DND-41 (cell line): ENCODE results near the gene XKR8.
"Not testable (repeated sequence)": the region's sequence is repeated elsewhere in the genome, so short reads cannot be mapped to it uniquely, and the experiment has no call there.

ENCODE experiments used
- ATAC-seq: fragments of 200-7000 bp; cut with Tn5 transposase; 3 replicates; pipeline ENCODE4 v1.9.1; 2021; ENCODE audit warnings: low read depth; ENCODE audit not compliant: insufficient read depth
- DNase-seq: peaks from one replicate; pipeline ENCODE4 v3.0.0-alpha.2; 2020
- H2AFZ ChIP-seq: 2 replicates; pipeline ENCODE4 v1.6.0; 2012; ENCODE audit warnings: low read depth, low read length
- H3K27ac ChIP-seq: 2 replicates; pipeline ENCODE4 v1.5.1; 2012; ENCODE audit warnings: low read length, inconsistent platforms
- H3K27me3 ChIP-seq: fragments of 200-600 bp; sonication (generic); 2 replicates; pipeline ENCODE4 v1.6.0; 2012; ENCODE audit warnings: low read length, mild to moderate bottlenecking, inconsistent platforms; ENCODE audit not compliant: insufficient read depth, poor library complexity
- H3K36me3 ChIP-seq: 2 replicates; pipeline ENCODE4 v1.5.1; 2012; ENCODE audit warnings: low read length, inconsistent platforms; ENCODE audit not compliant: insufficient read depth
- H3K4me1 ChIP-seq: 2 replicates; pipeline ENCODE4 v1.5.1; 2012; ENCODE audit warnings: mild to moderate bottlenecking, low read length; ENCODE audit not compliant: insufficient read depth
- H3K4me2 ChIP-seq: 2 replicates; pipeline ENCODE4 v1.6.0; 2012; ENCODE audit warnings: mild to moderate bottlenecking, moderate library complexity, low read length, inconsistent platforms; ENCODE audit not compliant: insufficient read depth
- H3K4me3 ChIP-seq, 2 experiments: fragments of 200-600 bp in 1 of 2; shearing (Covaris generic) in 1 of 2; 2 replicates each; pipeline ENCODE4 v1.5.1; 2012 to 2016; ENCODE audit warnings: inconsistent platforms in 2 of 2, low read length in 2 of 2, mild to moderate bottlenecking in 2 of 2, low read depth in 1 of 2, moderate library complexity in 1 of 2
- H3K79me2 ChIP-seq: 2 replicates; pipeline ENCODE4 v1.6.0; 2012; ENCODE audit warnings: low read length, inconsistent platforms; ENCODE audit not compliant: insufficient read depth
- H3K9ac ChIP-seq: 2 replicates; pipeline ENCODE4 v1.6.0; 2012; ENCODE audit warnings: low read depth, mild to moderate bottlenecking, inconsistent platforms, low read length, moderate library complexity
- H3K9me3 ChIP-seq: 2 replicates; pipeline ENCODE4 v1.5.1; 2012; ENCODE audit warnings: low read length, moderate library complexity, mild to moderate bottlenecking, inconsistent platforms; ENCODE audit not compliant: insufficient read depth, severe bottlenecking
- H4K20me1 ChIP-seq: 2 replicates; pipeline ENCODE4 v1.6.0; 2012; ENCODE audit warnings: low read length; ENCODE audit not compliant: insufficient read depth
- EZH2 ChIP-seq: IDR thresholded peaks from 3 replicates; pipeline ENCODE4 v1.6.1; 2012; ENCODE audit warnings: borderline replicate concordance, low read depth, mild to moderate bottlenecking, moderate library complexity, low read length, inconsistent platforms; ENCODE audit not compliant: severe bottlenecking
- TF ChIP-seq, protein P1 (sequence below): IDR thresholded peaks from 2 replicates; pipeline ENCODE4 v1.5.1; 2012; ENCODE audit warnings: borderline replicate concordance, low read length, moderate library complexity, mild to moderate bottlenecking; ENCODE audit not compliant: poor library complexity, severe bottlenecking; ENCODE audit errors: extremely low read depth

The XKR8 gene

DNA sequence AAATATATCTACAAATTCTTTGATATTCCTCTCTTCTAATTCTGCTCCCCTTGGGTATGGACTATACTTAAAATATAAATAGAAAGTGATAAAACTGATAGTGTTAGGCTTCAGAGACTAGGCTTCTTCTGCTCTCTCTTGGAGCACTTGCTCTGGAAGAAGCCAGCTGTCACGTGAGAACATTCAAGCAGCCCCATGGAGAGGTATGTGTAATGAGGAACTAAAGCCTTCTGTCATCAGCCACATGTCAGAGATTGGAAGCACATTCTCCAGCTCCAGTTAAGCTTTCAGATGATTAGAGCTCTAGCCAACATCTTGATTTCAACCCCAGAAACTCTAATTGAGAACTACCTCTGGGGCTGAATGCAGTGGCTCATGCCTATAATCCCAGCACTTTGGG lies 34.3 kb downstream of the XKR8 start:
- H3K9me3 ChIP-seq: no peaks in the 10 kb centered on the region
- H3K4me1 ChIP-seq: peaks cover 7% of the 10 kb centered on the region
- peaks cover 85% of the 10 kb centered on the region for H3K36me3 ChIP-seq
- no peak overlapping the region for H3K9ac ChIP-seq
- H3K79me2 ChIP-seq: no peaks in the 10 kb centered on the region
- DNase-seq: no peak
- H4K20me1 ChIP-seq: no peaks in the 10 kb centered on the region
- H3K27me3 ChIP-seq: no peaks in the 10 kb centered on the region
- no peak overlapping the region for H3K4me2 ChIP-seq
- no peak for ATAC-seq
- no peak overlapping the region for H3K27ac ChIP-seq
- no peak overlapping the region for H3K4me3 ChIP-seq
- TF ChIP-seq EZH2: no peak
- TF ChIP-seq, protein P1, sequence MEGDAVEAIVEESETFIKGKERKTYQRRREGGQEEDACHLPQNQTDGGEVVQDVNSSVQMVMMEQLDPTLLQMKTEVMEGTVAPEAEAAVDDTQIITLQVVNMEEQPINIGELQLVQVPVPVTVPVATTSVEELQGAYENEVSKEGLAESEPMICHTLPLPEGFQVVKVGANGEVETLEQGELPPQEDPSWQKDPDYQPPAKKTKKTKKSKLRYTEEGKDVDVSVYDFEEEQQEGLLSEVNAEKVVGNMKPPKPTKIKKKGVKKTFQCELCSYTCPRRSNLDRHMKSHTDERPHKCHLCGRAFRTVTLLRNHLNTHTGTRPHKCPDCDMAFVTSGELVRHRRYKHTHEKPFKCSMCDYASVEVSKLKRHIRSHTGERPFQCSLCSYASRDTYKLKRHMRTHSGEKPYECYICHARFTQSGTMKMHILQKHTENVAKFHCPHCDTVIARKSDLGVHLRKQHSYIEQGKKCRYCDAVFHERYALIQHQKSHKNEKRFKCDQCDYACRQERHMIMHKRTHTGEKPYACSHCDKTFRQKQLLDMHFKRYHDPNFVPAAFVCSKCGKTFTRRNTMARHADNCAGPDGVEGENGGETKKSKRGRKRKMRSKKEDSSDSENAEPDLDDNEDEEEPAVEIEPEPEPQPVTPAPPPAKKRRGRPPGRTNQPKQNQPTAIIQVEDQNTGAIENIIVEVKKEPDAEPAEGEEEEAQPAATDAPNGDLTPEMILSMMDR: no peak
- H2AFZ ChIP-seq: no peak overlapping the region

DNA sequence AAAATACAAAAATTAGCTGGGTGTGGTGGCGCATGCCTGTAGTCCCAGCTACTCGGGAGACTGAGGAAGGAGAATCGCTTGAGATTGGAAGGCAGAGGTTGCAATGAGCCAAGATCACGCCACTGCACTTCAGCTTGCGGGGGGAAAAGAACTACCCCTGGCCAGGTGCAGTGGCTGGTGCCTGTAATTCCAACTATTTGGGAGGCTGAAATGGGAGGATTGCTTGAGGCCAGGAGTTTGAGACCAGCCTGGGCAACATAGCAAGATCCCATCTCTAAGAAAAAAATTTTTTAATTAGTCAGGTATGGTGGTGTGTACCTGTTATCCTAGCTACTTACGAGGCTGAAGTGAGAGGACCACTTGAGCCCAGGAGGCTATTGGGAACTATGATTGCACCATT lies 34.8 kb downstream of the XKR8 start:
- not testable (repeated sequence) for ATAC-seq, H3K27ac ChIP-seq, H3K4me3 ChIP-seq, H2AFZ ChIP-seq, H3K79me2 ChIP-seq, H4K20me1 ChIP-seq, H3K4me1 ChIP-seq, H3K9ac ChIP-seq, H3K27me3 ChIP-seq, H3K9me3 ChIP-seq, DNase-seq, H3K4me2 ChIP-seq
- H3K36me3 ChIP-seq: peaks cover 84% of the 10 kb centered on the region

DNA sequence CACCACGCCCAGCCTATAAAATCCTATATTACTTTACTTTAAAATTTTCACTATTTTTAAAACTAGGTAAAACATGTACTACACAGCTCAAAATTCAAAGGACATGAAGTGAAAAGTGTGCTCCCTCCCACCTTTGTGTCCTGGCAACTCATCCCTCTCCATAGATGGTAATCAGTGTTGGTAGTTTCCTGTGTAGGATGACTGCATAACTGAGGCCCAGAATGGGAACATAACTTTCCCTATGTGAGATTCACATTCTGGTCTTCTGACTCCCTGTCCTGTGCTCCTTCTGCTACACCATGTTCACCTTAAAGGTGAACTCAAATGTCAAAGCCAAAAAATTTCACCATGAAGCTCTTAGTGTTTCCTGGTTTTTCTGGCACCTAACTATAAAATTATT lies 39.3 kb downstream of the XKR8 start:
- Histone ChIP-seq H3K9ac (no peak overlapping the region), H3K4me1 (no peaks in the 10 kb centered on the region), H3K27me3 (no peaks in the 10 kb centered on the region), H3K4me2 (no peak overlapping the region), H3K27ac (no peak overlapping the region), H3K36me3 (peaks cover 66% of the 10 kb centered on the region), H2AFZ (no peak overlapping the region), H4K20me1 (no peaks in the 10 kb centered on the region), H3K79me2 (no peaks in the 10 kb centered on the region), H3K9me3 (no peaks in the 10 kb centered on the region), H3K4me3 (no peak overlapping the region)
- DNase-seq: no peak
- TF ChIP-seq EZH2: no peak
- TF ChIP-seq, protein P1: no peak
- ATAC-seq: no peak

DNA sequence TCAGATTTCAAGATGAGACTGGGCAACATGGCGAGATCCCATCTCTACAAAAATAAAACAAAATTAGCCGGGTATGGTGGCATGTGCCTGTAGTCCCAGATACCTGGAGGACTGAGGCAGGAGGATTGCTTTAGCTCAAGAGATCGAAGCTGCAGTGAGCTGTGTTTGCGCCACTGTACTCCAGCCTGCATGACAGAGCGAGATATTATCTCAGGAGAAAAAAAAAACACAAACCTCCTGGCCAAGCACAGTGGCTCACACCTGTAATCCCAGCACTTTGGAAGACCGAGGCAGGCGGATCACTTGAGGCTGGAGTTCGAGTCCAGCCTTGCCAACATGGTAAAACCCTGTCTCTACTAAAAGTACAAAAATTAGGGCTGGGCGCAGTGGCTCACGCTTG lies 42.8 kb downstream of the XKR8 start:
- no peak overlapping the region for H3K27ac ChIP-seq
- no peaks in the 10 kb centered on the region for H3K4me1 ChIP-seq
- peaks cover 51% of the 10 kb centered on the region for H3K36me3 ChIP-seq
- DNase-seq: no peak
- H3K9me3 ChIP-seq: no peaks in the 10 kb centered on the region
- H3K79me2 ChIP-seq: no peaks in the 10 kb centered on the region
- no peaks in the 10 kb centered on the region for H4K20me1 ChIP-seq
- no peak overlapping the region for H2AFZ ChIP-seq
- H3K9ac ChIP-seq: no peak overlapping the region
- TF ChIP-seq, protein P1: no peak
- no peak for TF ChIP-seq EZH2
- no peak overlapping the region for H3K4me3 ChIP-seq
- no peak for ATAC-seq
- H3K4me2 ChIP-seq: no peak overlapping the region
- no peaks in the 10 kb centered on the region for H3K27me3 ChIP-seq

DNA sequence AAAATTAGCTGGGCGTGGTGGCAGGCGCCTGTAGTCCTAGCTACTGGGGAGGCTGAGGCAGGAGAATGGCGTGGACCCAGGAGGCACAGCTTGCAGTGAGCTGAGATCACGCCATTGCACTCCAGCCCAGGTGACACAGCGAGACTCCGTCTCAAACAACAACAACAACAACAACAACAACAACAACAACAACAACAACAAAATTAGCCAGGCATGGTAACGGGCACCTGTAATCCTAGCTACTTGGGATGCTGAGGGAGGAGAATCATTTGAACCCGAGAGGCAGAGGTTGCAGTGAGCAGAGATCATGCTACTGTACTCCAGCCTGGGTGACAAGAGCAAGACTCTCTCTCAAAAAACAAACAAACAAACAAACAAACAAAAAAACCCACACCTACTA lies 43.3 kb downstream of the XKR8 start:
- not testable (repeated sequence) for H3K4me2 ChIP-seq, ATAC-seq, H4K20me1 ChIP-seq, H2AFZ ChIP-seq, H3K27me3 ChIP-seq, H3K9me3 ChIP-seq, H3K27ac ChIP-seq, DNase-seq, H3K4me1 ChIP-seq, H3K79me2 ChIP-seq, H3K9ac ChIP-seq, H3K4me3 ChIP-seq
- peaks cover 46% of the 10 kb centered on the region; the same call in 1 of the 2 replicates for H3K36me3 ChIP-seq
